IPS DF 4.7 (cell line): ENCODE results near the gene MRPL55.

ENCODE experiments used
- DNase-seq: peaks from one replicate; pipeline ENCODE4 v3.0.0-alpha.2; 2013; ENCODE audit warnings: low spot score; ENCODE audit errors: extremely low read depth

The MRPL55 gene

DNA sequence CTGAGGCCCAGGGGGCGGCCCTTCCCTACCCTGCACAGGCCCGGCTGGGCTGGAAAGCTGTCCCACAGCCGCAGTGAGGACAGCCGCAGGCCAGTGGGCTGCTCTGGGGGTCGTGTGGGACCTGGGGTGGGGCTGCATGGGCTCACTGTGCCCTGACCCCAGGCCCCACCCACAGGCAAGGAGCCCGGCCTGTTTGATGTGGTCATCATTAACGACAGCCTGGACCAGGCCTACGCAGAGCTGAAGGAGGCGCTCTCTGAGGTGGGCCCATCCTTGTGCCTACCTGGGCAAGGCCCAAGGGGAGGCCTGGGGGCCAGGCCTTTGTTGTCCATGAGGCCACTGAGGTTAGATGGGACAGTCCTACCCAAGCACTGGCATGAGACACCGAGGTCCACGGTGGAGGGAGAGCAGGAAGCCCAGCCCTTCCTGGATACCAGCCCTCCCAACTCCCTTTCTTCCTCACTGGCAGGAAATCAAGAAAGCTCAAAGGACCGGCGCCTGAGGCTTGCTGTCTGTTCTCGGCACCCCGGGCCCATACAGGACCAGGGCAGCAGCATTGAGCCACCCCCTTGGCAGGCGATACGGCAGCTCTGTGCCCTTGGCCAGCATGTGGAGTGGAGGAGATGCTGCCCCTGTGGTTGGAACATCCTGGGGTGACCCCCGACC, 39.2 kb upstream of the MRPL55 start:
- no peak for DNase-seq

DNA sequence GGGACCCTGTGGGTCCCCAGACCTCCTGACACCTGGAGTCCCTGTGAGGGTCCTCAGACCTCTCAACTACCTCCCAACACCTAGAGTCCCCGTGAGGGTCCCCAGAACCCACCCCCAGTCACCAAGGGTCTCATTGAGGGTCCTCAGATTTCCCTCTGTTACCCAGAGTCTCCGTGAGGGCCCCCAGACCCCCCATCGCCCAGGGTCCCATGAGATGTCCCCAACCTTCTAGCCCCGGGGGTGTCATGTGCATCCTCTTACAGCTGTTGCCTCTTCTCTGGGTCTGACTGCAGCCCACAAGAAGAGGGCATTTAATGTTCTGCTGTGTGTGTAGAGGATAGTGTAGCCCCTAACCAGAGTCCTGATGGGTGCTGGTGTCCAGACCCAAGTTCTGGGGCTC, 38.7 kb upstream of the MRPL55 start:
- DNase-seq, result no peak

DNA sequence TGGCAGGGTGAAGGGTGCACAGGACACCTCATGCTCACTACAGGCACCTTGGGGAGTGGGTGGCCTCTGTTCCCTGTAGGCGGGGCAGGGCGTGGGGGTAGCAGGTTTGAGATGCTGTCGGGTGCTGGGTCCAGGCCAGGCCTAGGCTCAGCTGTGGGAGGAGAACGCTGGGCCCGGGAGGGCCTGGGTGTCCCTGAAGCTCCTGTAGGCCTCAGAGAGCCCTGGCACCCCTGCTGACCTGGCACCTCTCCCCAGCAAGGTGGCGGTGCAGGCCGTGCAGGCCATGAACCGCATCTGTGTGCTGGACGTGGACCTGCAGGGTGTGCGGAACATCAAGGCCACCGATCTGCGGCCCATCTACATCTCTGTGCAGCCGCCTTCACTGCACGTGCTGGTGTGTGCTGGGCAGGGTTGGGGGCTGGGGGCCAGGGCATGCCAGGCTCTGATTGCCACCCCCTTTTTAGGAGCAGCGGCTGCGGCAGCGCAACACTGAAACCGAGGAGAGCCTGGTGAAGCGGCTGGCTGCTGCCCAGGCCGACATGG, 38.1 kb upstream of the MRPL55 start:
- no peak for DNase-seq

DNA sequence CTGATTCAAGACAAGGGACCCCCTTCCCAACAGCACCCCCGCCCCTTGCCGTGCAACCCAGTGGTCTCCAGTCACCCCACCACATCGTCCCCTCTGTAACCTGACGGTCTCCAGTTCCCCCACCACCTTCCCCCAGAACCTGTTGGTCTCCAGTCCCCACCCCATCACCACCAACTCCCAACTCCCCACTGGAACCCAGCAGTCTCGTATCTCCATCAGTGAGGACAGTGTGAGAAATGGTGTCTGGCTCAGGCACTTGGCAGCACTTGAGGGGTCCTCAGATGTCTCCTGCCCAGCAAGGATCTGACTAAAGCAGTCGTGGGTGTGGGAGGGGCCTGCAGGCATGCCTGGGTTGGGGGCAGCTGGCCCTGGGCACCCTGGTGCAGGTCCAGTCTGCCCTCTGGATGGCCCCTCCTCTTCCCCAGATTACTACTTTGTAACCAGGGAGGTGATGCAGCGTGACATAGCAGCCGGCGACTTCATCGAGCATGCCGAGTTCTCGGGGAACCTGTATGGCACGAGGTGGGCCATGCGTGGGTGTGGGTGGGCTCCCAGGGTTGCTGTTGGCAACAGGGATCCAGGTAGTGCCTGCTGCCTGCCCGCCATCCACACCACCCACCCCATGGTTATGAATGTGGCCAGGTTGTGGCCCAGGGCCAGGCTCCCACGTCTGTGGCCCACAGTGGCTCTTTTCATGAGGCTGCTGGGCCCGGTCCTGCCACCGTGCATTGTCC, 37.5 kb upstream of the MRPL55 start:
- no peak for DNase-seq

DNA sequence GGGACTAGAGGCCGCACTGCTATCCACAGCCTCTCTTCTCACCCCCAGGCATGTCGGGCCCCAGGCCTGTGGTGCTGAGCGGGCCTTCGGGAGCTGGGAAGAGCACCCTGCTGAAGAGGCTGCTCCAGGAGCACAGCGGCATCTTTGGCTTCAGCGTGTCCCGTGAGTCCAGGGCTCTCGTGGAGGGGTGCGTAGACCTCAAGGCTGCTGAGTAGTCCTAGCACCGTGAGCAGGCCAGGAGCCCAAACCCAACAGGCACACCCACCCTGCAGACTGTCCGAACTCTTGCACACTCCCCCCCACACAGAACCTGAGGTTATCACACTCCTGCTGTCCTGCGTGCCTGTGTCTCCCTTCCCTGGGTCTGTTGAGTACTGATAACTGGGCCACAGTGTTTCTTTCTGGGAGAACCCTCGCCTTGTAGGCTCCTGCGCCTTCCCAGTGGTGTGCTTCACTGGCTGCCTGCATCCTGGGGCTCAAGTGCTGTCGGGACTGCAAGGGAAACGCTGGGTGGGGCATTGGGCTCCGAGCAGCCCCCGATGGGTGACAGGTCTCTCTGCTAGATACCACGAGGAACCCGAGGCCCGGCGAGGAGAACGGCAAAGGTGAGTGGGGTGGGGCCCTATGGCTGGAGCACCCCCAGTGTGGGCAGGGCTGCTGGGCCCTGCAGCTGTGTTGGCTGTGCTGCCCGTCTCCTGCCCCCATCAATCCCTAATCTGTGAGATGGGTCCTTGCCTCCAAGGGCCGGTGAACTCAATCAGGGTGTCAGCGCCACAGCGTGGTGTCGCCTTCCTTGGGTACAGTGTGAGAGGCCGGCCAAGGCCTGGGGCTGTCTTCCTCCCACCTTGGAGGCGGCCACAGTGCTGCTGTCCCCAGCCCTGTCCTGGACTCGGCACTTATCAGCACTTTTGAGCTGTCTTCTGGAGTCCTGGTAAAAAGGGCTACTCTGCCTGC, 36.6 kb upstream of the MRPL55 start:
- DNase-seq, result no peak

DNA sequence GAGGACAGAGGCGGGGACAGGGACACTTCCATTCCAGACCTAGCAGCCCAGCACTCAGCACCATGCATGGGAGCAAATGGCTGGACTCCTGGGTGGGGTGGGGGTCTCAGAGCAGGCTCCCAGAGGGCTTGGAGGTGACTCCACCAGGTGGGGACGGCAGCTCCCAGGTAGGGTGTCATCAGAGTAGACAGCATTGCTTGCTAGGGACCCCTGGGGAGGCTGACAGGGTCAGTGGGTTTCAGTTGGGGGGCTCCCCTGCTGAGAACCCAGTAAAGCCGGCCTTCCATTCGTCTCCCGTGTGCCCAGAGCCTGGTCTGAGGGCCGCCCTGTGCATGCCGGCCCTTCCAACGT, 35.9 kb upstream of the MRPL55 start:
- DNase-seq, result no peak

DNA sequence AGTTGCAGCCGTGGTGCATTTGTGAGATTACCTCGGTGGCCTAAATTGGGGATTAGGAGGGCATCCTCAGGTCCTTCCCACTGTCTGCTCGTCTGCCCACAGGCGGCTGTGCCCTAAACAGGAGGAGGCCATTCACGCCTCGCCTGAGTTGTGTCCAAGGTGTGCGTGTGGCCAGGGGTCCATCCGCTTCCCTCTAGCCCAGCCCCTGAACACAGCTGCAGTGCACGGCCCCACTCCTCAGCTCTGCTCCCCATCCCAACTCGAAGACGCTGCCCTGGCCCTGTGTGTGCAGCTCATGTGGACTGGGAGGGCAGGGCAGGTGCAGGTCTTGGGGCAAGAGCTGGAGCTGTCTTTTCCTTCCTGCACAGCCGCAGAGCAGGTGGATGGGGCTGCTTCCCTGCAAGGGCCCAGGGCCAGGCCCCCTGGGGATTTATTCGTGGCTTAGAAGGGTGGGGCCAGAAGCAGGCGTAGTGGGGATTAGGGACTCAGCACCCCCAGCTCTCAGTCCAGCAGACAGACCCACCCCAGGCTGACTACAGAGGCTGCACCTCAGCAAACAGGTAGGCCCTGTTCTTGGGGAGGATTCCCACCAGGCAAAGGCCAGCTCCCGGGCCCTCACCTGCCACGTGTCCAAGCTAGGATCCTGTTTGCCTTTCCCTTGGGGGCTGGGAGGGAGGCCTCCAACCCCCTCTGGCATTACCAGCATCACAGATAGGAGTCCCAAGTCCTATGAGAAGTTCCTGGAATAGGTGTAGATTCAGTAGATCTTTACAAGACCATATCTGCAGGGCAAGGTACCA, 35.3 kb upstream of the MRPL55 start:
- DNase-seq, result no peak

DNA sequence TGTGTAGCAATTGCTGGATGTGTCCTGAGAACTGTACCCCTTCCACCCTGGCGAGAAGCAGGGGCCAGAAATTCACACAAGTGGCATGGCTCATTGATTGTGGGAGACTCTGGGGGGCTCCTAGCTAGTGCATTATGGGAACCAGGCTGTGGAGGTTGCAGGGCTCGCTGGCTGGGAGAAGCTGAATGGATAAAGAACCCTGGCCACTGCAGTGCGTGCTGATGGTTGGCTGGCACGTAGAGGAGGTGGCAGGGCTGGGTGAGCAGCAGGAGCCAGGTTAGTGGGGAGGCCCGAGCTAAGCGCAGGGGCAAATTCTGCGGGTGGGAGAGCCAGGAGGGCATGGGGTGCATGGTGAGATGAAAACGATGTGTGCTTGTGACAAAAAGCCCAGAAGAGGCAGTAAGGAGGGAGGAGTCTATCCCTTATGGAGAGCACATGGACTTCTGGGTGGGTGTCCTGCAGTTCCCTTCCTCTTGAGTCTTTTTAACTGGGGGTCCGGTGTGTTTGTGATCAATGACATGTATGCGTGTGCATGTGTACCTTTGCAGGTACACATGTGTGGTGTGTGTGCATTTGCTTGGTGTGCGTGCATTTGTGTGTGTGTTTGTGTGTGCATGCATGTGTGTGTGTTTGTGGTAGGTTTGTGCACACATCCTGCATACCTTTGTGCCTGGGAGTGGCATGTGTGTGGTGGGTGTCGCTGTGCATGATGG, 34.5 kb upstream of the MRPL55 start:
- DNase-seq, result no peak

DNA sequence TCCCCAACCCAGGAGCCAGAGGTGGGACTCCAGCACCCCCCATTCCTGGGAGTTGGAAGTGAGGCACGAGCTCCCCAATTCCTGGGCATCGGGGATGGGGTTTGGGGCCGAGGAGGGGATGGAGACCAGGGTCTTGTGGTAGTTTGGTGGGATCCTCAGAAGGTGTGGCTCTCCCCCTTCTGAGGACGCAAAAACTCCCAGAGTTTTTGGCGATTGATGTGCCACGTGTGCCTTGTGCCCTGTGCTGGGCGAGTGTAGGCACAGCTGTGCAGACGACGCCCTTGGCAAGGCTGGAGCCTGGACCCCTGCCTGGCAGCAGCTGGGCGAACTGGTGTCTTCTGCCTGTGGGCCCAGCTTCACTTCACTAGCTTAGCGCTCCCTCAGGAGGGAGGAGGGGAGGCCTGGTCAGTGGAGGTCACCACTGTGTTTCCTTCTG, 33.6 kb upstream of the MRPL55 start:
- DNase-seq, result no peak

DNA sequence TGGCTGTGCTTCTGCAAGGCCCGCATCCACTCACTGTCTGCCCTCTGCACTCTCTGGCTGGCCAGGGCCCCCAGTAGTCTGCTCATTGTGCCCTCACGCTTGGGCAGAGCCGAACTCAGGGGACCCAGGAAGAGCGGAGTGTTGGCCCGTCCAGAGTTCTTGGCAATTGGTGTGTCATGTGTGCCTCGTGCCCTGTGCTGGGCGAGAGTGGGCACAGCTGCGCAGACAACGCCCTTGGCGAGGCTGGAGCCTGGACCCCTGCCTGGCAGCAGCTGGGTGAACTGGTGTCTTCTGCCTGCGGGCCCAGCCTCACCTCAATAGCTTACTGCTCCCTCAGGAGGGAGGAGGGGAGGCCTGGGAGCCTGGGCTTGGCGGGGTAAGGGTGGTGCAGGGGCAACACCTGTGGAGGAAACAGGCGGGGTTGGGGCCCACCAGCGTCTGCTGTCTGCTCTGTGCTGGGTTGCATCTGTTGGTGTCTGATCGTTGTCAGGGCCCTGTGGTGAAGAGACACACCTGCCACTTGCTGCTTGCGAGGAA, 33.1 kb upstream of the MRPL55 start:
- DNase-seq, result no peak

DNA sequence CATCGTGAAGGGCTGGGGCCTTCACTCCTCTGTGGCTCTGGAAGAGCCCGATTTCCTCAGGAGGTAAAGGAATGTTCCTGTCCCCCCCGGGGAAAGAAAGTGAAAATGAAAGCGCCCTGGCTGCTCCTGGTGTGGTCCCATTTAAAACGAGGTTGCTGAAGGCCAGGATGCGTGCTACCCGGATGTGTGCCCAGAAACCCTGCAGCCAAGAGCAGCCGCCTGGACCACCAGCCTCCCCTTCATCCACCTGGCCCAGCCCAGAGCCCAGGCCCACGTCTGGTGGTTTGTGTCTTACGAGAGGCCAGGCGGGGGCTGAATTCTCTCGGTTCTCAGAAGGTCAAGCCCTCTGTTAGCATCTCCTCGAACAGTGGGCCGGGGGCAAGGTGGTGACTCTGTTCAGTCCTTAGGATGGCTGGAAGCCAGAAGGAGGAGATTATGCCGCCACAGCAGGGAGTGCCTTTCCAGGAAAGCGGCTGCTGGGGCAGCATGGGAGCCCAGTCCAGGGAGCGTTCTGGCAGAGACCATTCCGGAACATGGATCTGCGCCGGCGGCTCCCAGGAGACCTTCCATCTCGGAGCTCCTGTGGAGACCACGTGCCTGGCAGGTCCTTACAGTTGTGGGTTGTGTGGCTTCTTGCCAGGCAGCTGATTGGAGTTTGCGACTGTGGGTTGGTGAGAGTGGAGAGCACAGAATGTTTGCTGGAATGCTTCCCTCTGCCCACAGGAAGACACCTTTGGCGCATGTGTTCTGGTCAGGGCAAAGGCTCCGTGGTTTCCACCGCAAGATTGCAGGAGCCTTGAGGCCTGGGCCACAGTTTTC, 32.3 kb upstream of the MRPL55 start:
- DNase-seq, result no peak

DNA sequence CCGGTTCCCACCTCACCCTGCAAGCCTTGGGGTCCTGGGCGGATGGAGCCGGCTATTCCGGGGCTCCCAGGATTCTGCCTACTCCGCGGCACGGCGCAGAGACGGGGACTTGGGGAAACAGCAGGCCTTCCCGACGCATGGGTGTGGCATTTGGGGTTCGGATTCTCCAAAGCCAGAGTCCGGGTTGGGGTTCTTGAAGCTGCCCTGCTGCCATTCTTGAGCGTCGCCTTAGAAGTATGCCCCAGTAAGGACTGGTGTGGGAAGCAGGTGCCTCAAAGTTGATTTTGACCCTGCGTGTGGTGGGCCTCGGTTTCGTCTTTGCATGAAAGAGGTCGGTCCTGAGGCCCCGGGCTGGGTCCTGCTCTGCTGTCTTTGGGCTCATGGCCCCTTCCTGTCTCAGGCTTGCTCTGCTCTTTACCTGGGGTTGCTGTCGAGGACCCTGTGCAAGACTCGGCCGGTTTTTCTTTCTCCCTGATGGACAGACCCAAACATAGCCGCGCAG, 31.7 kb upstream of the MRPL55 start:
- no peak for DNase-seq

DNA sequence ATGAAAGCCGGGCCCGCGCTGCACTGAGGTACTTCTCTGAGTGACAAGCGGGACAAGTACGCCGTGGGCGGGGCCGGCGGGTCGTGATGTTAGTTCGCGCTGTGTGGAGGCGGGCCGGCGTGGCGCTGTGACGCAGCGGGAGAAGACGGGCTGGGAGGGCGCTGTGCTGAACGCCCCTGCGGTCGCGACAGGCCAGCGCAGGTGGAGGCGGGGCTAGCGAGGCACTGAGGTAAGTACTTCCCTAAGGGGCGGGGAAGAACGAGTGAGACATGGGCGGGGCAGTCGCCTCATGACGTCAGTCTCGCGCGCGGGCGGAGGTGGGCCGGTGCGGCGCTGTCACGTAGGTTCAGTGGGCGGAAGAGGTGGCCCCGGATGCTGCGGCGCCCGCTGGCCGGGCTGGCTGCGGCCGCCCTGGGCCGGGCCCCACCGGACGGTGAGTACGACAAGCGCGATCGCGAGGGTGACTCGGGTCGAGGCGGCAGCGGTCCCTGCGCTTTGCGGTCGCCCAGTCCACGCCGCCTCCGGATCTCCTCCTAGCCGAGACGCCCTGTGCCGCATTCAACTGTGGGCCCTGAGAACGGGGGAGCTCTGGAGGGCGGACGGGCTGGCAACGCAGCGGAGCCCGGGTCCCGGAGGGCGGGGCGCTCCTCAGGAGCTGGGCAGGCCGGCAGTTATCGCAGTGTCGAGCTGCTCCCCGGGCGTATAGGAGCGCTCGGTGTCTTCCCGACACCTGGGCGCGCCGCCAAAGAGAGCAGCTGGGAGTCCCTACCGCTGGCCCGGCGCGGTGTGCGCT, 31.0 kb upstream of the MRPL55 start, which contains the start of gene GUK1:
Gene GUK1 (plus strand): TSS at position 349 of the 793 bp plus-strand sequence. CDS start 24 bp downstream, at position 373.
- DNase-seq, result peak; percentile 91

DNA sequence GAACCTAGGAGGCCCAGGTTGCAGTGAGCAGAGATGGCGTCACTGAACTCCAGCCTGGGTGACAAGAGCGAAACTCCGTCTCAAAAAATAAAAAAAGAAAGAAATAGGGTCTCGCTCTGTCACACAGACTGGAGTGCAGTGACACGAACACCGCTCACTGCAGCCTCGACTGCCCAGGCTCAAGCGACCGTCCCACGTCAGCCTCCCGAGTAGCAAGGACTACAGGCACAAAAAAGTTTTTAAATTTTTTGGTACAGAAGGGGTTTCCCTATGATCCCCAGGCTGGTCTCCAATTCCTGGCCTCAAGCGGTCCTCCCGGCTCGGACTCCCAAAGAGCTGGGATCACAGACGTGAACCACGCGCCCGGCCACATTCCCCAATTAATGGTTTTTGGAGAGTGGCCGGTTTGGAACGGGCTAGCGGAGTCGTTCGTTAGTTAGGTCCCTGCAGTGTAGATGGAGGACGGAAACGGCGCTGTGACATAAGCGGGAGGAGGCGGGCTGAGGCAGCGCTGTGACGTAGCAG, 30.4 kb upstream of the MRPL55 start:
- DNase-seq, result no peak

DNA sequence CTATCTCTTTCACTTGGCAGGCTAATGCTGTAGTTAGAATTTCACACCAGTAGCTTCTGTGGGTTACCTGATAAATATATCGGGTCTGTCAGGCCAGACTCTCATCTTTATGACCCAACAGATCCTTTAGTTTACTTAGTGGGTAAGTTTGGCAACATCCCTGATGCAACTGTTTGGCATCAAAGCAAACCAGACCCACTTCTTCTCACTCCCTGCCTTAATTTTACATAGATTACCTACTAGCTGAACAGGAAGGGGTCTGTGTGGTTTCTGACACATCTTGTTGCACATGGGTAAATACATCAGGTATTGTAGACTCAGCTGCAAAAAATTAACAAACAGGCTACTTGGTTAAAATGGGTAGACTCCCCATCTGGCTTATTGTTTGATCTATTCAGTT, 27.8 kb upstream of the MRPL55 start:
- no peak for DNase-seq

DNA sequence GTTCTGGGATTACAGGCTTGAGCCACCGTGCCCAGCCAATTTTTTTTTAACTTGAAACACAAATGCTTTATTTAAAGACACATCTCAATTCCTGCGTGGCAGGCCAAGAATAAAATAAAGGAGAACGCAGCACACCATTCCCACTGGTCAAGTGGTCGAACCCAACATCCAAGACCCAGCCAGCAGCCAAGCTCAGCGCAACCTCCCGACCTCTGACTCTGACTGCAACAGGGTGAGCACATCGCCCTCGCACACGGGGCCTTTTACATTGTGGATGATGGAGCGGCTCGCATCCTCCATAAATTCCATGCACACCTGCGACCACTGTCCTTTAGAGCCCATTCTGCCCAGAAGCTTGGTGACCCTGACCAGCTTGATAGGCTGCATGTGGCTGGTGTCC, 25.5 kb upstream of the MRPL55 start:
- no peak for DNase-seq

DNA sequence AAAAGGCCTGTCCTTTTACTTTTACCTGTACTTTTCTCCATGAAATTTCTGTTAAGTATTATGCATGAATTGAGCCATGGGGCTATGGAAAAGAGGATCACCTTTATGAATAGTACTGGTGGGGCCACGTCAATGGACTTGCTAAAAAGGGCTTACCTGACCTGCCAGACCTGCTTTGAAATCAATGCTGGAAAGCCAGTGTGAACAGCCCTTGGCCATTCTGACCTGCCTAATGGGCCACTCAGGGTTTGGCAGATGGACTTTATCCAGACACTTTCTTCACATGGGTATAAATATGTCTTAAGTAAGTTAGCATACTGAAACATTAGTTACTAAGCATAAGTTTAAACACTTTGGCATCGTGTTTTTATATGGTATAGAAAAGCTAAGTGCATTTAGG, 22.7 kb upstream of the MRPL55 start:
- no peak for DNase-seq

DNA sequence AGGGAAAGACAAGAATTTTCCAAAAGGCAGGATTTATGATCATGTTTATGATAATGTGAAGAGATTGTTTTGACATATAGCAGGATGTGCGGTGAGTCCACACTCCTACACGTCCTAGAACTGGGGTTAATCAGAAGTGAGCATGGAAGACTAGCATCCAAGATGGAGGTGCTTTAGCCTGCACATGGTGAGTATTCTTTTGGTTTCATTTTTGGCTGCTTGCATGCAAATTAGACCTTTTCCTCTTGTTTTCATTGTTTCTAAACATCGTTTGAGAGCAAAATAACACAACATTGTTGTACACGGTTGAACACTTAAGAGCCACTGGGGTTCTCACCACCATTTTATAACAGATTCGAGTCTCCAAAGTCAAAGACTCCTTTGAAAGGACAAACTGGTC, 16.1 kb upstream of the MRPL55 start:
- no peak for DNase-seq
